NCI-H748 (cell line): ENCODE measurements around the gene CNTLN.
A peak's percentile ranks its signal among the peaks of the same experiment; 100 is the strongest.
"Not testable (repeated sequence)": the region's sequence is repeated elsewhere in the genome, so short reads cannot be mapped to it uniquely, and the experiment has no call there.

ENCODE experiments used
- DNase-seq: peaks from one replicate; lab custom pipeline; 2025; ENCODE audit not compliant: unreplicated experiment; lab: John Stamatoyannopoulos, UW

The CNTLN gene

DNA sequence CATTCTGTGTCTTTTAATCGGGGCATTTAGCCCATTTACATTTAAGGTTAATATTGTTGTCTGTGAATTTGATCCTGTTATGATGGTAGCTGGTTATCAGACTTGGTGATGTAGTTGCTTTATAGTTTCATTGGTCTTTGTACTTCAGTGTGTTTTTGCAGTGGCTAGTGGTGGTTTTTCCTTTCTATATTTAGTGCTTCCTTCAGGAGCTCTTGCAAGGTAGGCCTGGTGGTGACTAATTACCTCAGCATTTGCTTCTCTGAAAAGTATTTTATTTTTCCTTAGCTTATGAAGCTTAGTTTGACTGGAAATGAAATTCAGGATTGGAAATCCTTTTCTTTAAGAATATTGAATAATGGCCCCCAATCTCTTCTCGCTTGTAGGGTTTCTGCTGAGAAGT is 156.9 kb downstream of the CNTLN start:
- DNase-seq = peak; percentile 6

DNA sequence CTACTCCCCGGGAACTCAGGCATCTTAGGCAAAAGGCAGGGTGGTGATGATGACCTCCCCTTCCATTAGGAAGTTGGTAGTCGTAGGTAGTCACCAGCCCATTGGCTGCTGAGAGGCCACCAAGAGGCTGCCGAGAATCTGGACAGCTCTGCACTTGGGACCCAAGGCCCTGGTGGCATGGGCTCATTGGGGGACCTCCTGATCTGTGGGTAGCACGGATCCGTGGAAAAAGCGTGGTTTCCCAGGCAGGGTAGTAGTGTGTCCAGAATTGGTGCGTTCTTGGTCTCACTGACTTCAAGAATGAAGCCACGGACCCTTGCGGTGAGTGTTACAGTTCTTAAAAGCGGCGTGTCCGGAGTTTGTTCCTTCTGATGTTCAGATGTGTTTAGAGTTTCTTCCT is 158.8 kb downstream of the CNTLN start:
- DNase-seq = no peak

DNA sequence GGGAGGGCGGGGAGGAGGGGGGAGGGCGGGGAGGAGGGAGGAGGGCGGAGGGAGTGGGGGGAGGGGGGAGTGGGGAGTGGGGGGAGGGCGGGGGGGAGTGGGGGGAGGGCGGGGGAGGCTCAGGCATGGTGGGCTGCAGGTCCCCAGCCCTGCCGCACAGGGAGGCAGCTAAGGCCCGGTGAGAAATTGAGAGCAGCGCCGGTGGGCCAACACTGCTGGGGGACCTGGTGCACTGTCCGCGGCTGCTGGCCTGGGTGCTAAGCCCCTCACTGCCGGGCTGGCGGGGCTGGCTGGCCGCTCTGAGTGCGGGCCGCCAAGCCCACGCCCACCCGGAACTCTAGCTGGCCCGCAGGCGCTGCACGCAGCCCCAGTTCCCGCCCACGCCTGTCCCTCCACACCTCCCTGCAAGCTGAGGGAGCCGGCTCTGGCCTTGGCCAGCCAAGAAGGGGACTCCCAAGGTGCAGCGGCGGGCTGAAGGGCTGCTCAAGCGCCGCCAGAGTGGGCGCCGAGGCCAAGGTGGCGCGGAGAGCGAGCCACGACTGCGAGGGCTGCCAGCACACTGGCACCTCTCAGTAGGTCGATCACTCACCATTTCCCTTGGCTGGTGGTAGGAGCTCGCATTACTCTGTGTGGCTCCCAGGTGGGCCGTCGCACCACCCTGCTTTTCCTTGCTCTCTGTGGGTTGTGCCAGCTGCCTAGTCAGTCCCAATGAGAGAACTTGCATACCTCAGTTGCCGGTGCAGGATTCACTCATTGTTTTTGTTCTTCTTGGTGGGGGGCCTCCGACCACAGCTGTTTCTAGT is 160.2 kb downstream of the CNTLN start:
- no peak for DNase-seq

DNA sequence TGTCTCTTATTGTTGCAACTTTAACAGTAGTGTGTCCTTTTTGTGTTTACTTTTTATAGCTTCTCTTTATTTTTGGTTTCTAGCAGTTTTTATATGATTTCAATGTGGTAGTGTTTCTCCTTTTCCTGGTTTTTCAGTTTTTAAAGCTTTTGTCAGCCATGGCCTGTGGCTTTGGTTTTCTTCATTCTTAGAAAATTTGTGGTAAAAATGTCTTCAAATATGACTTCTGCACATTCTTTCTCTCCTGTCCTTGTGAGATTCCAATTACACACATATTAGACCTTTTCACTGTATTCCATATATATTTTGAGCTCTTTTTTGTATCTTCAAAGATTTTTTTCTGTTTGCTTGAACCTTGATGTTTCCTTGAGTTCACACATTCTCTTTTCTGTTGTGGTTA is 180.5 kb downstream of the CNTLN start:
- DNase-seq = no peak

DNA sequence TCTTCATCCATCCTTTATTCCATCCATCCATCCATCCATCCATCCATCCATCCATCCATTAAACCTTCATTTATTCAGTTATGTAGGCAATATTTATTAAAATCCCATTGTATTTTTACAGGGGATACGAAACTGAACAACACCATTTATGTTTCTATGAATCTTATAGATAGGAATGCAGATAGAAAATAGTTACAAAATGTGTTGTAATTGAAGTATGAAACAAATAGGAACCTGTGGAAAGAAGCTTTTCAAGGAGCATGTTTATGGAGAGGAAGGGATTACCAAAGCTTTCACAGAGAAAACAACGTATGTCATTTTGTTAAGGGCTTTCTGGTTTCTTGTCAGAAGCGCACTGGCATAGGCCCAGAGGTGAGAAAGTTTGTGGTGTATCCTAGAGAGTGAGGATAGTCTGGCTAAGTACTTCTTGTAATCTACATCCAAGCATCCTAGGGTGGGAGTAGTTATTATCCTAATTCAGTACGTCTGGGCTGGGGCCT is 184.0 kb downstream of the CNTLN start:
- no peak for DNase-seq

DNA sequence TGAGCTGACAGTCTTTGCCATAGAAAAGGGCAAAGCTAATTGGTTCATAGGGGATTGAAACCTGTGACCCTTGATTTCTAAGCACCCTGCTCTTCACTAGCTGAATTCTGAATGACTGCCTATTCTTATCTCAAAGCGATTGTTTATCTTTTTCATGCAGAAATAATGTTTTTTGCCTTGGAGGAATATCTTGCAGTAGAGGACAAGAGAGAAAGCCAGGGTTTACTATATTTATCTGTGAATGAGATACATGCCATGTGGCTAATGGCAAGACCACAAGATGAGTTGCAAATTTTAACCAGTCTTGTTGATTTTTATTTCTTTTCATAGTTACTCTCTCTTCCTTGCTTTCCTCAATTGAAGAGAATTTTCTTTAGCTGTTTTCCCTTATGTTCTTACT is 185.0 kb downstream of the CNTLN start:
- DNase-seq = no peak

DNA sequence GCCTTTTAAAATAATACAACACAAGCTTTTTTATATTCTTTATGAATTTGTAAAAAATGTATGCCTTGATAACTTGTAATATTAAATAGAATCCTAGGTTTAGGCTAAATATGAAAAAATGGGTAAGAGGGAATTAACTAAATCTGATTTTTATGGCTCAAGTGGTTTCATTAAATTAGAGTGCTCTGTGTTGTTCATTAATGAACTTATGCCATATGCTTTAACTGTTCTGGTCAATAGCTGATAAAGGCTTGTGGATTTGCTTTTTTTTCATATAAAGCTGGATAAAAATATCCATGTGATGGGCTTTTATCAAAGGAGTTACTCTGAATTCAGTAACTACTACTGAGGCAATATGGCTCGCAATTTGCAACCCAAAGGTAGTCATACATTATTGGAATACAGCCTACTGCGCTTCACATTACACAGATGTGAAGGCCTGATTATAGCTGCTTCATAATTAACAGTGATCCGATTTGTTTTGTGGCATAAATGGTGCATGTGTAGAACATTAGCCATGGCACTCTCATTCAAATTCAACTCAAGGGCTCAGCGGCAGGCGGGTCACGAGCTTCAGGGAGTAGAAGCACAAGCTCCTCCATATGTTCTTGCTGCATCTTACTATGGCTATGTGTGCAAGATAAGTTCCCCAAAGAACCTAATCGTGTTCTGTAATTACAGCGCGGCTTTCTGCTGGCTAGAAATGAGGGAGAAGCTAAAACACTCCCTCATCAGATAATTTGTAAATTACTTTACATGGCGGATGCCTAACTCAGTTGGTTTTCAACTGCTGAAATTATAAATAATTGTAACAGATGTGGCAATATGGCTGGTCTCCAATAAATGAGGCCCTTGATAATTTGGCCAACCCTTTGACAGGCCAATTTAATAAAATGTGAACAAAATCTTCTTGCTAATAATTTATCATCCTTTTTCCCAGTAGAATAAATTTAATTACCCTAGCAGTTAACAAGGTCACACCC is 188.3 kb downstream of the CNTLN start:
- DNase-seq = peak; percentile 39

DNA sequence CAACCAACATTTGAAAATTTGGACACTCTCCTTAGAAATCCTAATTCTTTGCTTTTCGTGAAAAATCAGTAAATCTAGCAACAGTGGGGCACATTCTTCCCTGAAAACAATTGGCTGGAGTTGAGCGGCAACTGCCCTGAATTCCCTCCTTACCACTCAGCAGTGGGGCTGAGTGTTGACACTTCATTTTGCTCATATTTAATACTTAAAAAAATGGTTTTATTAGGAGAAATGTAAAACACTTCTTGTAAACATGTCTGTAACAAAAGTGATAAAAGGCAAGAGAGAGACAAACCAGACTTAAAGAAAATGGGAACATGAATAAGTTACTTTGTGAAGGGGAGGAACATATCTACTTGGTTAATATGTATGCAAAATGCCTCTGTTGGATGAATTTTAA is 193.5 kb downstream of the CNTLN start:
- DNase-seq = no peak

DNA sequence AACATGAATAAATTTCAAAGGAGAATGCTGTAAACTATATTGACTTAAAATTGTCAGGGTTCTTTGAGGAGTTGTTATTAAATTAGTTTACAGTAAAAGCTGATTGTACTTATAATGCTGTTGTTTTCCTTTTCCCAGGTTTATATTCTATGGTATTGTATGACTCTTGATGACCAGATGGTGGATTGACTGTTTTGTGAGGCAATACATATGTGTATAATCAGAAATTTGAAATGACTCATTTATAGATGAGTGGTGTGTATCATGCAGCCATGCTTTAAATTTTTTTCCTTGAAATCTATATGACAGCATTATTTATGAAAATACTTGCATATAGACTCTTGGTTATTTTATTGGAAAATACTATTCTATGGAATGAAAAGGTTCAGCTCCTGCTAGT is 195.3 kb downstream of the CNTLN start:
- no peak for DNase-seq

DNA sequence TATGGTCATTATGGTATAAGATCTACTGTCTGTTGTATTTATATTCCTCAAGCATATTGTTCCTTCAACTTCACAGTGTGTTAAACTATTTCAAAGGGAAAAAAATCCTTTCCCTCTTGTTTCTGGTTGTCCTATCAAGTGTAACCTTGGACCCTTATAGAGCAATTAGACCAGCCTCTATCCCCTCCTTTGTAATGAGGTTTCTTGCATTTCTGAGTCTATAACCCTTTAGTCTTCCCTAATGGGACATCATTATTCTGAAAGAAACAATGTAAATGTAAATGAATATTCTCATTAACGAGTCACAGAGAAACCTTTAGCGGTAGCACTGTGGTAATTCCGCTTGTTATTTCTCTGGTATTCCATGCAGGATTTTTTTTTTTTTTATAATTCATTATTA is 197.3 kb downstream of the CNTLN start:
- DNase-seq = no peak

DNA sequence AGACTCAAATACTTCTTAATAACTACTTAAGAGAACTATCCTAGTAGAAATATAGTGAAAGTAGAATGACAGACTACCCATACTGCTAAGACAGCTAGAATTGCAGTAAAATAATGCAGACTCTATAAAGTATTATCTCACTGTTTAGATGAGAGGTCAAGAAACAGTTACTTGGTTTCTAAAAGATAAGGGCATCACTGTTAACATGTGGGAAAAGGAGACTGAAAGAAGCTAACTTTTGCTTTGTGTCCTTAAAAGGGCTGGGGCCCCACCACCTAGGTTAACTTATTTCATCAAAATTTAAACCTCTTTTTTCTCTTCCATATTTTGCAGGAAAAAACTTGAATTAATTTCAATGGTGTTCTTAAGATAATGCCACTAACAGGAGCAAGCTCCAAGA is 204.3 kb downstream of the CNTLN start:
- no peak for DNase-seq

DNA sequence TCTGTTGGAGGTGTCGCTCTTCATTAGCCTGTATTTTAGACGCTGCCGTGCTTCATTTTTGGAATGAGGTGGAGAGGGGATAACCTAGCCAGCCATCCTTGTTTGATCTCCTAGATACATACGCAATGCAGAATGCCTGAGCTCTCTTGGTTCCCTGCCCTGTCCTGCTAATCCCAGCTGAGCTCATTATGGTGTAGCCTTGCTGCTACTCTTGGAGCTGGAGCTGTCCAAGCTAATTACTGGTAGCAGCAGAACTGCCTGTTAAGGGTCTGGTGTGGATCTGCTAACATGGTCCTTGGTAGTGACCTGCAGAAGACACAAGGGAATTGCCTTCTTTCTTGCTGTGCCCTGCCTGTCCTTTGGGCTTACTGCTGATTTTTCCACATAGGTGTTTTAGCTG is 207.9 kb downstream of the CNTLN start:
- DNase-seq = no peak

DNA sequence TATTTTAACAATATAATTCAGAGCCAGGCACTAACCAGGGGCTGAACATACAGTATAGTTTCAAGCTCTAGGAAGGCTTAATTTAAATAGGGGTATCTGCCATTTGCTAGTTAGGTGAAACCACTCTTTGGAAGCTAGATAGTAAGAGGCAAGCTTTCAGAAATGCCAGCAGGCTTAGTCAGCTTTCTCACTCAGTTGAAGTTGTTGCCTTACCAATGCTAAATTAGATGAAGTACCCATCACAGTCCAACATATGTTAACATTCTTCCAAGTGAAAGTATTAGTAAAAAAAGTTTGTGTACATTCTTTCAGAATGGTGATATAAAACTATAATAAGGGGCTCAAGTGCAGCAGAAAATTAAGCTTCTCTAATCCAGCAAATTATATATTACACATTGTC is 215.0 kb downstream of the CNTLN start:
- no peak for DNase-seq

DNA sequence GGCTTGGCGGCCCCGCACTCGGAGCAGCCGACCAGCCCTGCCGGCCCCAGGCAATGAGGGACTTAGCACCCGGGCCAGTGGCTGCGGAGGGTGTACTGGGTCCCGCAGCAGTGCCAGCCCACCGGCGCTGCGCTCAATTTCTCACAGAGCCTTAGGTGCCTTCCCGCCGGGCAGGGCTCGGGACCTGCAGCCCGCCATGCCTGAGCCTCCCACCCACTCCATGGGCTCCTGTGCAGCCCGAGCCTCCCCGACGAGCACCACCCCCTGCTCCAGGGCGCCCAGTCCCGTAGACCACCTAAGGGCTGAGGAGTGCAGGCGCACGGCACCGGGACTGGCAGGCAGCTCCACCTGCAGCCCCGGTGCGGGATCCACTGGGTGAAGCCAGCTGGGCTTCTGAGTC is 219.2 kb downstream of the CNTLN start:
- DNase-seq = not testable (repeated sequence)

DNA sequence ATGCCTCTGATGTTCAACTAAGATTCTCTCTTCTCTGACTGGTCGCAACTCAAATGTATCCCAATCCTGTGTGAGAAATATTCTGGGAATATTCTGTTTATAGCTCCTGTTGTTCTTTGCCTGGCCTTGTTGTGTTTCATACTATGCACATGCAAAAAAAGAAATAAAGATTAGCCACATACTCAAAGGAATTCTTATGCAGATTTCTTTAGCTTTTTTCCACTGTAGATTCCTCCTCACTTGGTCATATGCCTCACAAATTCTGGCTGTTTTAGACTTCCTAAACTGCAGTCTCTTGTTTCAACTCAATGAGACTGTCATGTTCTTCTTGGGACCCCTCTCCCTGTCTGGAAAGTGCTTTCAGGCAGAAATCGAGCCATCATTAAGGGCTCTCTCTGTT is 226.5 kb downstream of the CNTLN start:
- DNase-seq = no peak

DNA sequence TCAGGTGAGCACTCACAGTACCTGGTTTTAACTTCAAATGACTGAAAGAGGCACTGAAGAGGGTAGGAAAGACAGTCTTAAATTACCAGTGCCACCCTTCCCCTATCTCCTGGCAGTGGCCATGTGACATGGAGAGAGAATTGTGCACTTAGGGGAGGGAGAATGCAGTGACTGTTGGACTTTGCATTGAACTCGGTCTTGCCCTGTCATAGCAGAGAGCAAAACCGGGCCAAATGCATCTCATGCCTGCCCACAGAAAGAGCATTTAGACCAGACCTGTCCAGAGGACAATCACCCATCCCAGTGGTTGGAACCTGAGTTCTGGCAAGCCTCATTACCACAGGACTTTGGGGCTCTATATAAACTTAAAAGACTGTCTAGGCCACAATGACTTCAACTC is 232.2 kb downstream of the CNTLN start:
- DNase-seq = no peak

DNA sequence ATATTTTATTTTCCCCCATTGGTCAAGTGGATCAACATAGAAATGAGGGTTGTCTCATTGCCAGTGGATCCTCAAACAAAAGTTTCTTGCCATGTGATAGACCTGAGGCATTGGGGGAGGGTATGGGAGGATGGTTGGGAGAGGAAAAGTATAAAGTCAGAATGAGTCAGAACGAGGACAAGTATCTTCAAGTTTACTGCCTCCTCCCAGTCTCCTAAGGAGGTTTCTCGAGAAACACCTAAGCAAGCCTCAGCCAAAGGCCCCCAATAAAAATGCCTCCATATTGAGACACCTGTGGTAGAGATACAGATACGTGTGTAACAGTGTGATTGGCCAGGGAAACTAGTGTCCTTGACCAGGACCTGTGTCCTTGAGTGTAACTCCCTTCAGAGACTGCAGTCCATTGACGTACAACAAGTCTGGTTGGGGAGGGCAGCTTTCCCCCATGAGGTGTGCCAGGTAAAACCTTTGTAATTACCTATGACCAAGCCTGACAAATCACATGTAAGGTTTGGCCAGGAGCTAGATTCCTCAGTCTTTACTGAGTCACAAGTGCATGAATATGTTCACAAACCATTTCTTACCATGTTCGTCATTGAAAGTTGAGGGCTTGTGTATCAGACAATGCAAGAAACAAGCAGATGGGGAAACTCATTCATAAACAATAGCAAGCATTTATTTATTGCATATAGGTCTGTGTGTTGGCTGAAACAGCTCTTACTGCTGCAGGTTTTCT is 245.5 kb downstream of the CNTLN start:
- no peak for DNase-seq

DNA sequence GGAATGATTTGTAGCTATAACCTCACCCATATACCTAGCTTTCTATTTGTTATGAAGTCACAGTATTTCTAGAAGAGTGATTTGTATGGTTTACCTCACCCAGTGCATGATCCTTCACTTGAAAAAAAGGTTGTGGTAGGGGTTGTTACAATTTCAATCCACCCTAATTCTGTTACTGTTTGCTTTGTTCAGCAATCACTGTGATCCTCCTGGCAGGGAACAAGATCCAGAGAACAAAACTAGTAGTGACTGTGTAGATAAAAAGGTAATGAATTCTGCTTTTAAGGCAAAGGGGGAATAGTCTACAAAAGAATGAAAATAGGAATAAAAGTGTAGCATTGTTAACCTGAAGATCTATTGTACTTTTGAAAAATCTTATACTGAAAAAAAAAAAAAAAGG is 252.7 kb downstream of the CNTLN start:
- DNase-seq = peak; percentile 5

DNA sequence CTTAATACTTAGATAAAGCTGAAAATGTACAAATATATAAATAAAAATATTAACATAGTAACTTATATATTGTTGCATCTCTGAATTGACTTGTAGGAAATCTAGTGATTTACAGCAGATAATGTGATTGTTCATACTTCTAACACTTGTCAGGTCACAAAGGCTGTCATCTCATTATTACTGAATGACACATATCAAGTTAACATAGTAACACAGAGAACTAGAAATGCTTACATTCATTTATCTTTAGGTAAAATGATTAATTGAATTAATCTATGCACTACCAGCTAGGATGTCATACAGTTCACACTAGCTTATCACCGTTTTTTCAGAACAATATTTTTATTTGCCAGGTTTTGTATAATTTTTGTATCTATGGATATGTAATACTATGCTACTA is 254.2 kb downstream of the CNTLN start:
- no peak for DNase-seq

DNA sequence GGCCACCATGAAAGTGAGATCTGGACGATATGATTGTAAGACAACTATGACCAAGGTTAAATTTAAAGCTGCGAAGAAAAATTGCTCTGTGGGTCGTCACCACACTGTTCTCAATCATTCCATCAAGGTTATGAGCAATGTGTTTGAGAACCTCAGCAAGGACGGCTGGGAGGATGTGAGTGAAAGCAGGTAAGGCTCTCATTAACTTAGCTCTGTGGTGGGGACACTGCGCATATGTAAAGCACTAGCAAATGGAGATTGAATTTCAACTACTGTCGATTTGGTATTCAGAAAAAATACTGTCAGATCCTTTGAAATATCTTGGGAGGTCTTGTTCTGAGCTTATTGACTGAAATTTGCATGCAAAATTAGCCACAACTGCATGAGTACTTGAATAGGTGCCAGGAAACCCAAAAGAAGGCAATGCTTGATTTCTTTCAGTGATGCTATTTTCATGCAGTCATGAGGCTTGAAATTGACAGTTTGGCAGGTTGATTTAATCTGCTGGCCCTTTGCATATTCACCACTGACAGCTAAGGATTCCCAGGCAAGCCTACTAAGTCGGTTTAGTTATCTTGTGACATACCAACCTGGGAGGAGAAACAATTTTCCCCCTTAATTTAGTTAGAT is 260.2 kb downstream of the CNTLN start:
- DNase-seq = no peak
